HT1080 (cell line): ENCODE results near the gene DHH. TPM values are rescaled to one million over a fixed set of nuclear protein-coding genes. Genes with fewer than 3 reads are reported as not detected.
"Not testable (repeated sequence)": the region's sequence is repeated elsewhere in the genome, so short reads cannot be mapped to it uniquely, and the experiment has no call there.

Source experiments
- DNase-seq: peaks from one replicate; pipeline ENCODE4 v3.0.0-alpha.2; 2015; ENCODE audit warnings: low read depth
- polyA plus RNA-seq, 2 experiments: library from polyadenylated mRNA; depleted of rRNA; stranded (reverse); fragments of >200 nt; gene quantifications; 2 replicates each; pipeline ENCODE4 v1.2.3, GENCODE V29; 2015
- total RNA-seq: library from RNA; depleted of rRNA; stranded (reverse); fragments of >200 nt; shearing (Covaris generic); gene quantifications from 2 replicates; pipeline ENCODE4 v1.2.3, GENCODE V29; 2014; rRNA removed

The DHH gene
- total RNA-seq, result not detected in 2 replicates
- polyA plus RNA-seq (2015; cell fraction: cytosol; rRNA removed), result 0.03 and 0.13 TPM in 2 replicates
- polyA plus RNA-seq (2015; cell fraction: nucleus; rRNA removed), result 0.02 and 0.08 TPM in 2 replicates

DNA sequence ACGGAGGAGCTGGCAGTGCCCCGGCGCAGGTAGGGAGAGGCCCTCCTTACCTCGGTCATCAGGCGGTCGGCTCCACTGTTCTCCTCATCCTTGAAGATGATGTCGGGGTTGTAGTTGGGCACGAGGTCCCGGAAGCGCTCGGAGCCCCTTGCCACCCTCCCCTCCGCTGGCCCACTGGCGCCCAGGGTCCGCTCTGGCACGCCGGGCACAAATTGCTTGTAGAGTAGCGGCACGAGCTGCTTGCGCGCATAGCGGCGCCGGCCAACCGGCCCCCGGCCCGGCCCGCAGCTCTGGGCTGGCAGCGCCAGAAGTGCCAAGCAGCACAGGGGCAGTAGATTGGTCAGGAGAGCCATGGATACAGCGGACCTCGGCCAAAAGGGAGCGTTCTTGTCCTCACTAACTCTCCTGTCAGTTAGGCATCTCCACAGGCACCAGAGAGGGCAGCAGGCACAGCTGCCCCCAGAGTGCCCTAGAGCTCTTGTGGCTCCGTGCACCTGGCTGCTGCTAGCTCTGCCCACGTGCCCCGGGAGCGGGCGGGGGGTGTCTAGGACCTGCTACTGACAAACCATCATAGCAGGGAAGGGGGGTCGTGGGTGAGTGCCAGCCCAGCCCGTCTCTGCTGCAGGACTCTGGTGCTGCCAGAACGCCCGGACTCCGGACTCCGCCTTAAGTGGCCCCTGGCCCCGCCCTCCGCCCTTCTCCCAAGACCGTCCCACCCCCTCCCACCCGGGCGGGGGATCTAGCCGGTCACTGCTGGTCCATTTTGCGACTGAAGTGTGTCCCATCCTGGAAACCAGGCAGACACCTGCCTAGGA, at the start of gene DHH:
Gene DHH, minus strand, starts transcription at position 642 of the 815 bp plus-strand sequence. Its CDS starts 289 bp downstream, at position 353.
- DNase-seq, result no peak

DNA sequence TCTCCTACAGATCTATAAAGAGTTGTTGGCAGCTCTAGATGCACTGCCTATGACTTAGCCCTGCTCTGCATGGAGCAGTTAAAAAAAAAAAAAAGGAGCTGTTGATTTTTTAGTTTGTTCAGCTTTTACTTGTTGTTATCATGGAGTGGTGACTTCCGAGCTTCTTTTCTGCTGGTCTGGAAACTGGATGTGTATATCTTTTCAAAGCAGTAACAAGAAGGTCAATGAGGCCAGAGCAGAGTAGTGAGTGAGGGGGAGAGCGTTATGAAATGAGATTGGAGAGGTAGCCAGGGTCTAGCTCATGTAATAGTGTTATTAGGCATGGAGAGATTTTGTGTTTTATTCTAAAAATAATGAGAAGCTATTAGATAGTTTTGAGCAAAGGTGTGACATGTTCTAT, 49.8 kb upstream of the DHH start:
- DNase-seq, result no peak

DNA sequence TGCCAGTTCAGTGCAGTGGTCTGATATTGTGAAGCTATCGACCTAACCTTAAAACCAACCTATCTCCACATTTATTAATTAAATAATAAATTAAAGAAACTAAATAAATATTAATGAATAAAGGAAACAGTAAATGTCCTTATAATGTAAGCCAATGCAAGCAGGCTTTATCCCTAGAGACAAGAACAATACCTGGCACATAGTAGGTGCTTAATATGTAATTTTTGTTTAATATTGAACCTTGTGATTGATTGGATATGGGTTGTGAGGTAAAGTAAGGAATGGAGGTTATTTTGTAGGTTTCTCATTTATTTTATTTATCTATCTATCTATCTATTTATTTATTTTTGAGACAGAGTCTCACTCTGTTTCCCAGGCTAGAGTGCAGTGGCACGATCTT, 44.4 kb upstream of the DHH start:
- no peak for DNase-seq

DNA sequence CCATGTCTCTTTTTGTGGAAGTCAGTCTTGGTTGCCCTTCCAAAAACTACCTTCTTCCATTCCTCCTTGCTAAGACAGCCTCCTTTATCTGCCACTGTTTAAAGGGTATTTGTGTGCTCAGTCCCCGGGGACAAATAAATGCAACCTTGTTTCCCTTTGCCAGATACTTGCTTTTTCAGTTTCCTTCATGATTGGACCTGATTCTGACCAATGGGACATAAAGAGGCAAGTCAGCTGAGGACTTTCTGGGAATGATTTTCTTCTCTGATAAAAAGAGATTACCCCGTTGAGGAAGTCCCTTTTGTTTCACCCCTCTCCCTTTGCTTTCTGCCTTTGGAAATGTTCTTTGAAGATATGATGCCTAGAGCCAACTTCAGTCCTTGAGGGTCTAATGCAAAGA, 44.0 kb upstream of the DHH start:
- no peak for DNase-seq

DNA sequence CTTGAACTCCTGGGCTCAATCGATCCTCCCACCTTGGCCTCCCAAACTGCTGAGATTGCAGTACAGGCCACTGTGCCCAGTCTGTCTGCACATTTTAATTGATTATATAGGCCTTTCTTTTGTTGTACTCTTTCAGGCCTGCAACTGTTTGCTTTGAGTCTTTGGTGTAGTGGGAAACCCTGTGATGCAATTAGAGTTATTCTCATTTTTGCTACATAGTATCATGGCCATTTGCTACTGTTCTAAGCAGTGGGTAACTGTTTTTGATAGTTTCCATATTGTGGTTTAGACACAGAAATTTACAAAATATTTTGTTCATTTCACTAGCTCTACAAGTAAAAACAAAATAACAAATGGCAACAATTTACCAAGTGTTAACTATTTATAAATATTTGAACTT, 42.9 kb upstream of the DHH start:
- no peak for DNase-seq

DNA sequence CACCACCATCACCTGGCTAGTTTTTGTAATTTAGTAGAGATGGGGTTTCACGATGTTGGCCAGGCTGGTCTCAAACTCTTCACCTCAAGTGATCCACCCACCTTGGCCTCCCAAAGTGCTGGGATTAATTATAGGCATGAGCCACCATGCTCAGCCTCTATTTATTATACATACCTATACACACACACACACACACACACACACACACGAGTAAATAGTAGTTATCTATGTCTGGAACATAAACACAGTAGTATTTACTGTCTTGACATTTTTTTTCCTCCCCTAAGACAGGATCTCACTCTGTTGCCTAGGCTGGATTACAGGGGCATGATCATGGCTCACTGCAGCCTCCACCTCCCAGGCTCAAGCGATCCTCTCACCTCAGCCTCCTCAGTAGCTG, 42.4 kb upstream of the DHH start:
- not testable (repeated sequence) for DNase-seq

DNA sequence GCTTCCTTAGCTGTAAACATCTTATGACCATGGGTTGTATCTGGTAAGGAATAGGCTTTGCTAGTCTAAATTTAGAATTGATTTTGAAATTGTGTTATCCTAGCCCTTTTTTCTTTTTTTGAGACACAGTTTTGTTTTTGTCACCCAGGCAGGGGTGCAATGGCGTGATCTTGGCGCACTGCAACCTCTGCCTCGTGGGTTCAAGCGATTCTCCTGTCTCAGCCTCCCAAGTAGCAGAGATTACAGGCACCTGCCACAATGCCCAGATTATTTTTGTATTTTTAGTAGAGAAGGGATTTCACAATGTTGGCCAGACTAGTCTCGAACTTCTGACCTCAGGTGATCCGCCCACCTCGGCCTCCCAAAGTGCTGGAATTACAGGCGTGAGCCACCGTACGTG, 39.0 kb upstream of the DHH start:
- DNase-seq, result no peak

DNA sequence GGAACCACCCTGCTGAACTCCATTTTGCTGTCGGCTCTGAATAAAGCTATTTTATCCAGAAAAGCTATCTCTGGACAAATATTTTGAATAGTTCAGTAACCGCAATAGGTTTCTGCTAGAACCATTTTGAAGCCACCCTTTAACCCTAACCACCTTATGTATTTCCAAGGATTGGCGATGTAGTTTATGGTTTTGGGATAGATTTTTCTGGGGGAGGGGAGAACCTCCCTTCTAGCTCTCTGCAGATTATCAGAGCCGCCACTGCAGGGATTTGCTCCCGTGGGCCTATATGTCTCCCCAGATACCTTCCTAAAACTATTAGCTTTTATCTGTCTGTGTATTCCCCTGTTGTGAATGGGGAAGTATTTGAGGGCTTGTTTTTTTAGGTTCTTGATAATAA, 38.4 kb upstream of the DHH start:
- DNase-seq, result no peak

DNA sequence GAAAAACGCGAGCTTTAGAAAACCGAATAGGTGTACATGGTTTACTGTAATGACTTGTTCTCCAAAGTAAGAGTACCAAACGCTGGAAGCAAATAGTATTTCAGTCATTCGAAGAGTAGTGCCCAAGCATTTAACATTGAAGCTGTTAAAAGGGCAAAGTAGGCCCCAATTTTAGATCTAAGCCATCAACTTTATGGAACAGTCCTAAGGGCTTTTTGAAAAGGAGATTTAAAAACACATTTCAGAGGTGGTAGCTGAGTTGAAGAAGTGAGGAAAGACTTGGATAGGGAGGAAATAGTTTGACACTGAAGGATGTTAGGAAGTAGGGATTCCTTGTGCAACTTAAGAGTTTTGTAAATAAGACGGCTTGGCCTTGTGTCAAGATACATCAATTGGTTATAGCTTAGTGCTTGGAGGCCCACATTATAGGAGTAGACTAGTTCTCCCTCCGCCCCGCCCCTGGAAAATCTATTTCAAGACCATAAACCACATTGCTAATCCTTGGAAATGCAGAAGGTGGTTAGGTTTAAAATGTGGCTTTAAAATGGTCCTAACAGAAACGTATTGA, 37.4 kb upstream of the DHH start:
- peak; percentile 38 for DNase-seq

DNA sequence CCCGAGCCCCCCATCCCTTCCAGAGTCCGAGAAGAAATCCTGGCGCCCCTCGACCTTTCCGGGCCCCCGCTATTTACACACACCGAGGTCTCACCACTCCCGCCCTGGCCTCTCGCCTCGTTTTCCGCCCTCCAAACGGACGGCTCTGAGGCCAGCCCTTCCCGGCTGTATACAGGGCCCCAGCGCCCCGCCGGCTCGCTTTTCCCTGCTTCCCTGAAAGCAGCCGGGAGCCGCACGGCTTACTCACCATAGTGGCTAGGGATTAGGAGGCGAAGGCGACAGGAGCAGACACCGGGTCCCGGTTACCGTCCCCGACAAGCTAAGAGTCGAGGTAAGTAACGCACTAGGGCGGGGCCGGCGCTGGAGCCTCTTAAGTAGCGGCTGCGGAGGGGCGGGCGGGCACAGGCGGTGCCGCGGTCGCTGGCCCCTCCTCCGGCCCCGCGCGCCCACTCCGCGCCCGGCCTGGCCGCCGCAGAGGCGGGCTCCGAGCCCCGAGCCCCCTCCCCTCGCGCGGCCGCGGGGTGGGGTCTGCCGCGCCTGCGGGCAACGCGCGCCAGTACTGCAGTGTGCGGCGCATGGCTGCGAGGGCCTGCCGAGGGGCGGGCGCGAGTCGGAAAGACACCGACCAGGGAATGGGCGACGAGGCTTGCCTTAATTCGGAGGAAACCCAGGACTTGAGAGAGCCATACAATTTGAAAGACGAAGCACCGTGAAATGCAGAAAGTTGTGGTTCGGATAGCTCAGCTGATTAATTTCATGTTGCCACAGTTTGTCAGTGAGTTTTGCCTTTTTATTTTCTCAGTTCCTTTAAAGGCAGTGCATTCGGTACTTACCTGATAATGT, 36.7 kb upstream of the DHH start, which contains the start of gene TUBA1B:
Gene TUBA1B, minus strand, starts transcription at position 345 of the 843 bp plus-strand sequence. Its CDS starts 95 bp downstream, at position 250.
- peak; percentile 79 for DNase-seq

DNA sequence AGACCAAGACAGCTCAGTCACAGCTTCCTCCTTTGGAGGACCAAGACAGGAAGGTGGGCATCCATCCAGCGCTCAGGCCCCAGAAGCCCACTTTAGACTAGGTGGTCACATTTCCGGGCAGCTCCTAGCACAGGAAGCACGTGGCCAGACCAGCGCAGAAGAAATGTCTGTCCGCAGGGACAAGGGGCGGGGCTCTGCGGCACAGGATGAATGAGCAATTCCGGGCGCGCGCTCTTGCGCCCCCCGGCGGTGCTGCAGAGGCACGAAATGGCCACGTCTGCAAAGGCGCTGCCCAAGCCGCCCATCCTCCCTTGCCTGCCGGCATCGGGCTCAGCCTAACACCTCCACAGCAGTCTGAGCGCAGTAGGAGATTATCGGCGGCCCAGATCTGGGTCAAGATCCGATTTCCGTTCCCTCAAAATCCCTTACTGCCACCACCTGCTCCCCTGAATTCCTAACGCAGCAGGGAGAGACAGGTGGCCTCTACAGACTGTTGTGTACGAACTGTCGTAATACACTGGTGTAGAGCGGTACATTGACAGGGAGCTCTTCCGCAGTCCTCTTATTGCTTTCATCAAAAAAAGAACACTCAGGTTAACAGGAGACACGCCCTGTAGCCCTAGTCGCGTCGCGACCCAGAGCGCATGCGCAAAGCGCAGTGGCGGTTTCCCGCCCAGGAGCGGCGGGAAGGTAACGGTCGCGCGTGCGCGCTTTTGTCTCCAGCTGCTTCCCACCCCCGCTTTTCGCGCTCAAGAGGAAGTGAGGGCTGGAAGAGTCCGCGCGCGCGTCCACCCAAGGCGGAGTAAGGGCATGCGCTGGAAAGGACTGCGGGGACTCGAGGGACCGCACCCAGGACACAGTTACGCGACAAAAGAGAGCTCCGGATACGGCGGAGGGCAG, 35.8 kb upstream of the DHH start:
- peak; percentile 93 for DNase-seq

DNA sequence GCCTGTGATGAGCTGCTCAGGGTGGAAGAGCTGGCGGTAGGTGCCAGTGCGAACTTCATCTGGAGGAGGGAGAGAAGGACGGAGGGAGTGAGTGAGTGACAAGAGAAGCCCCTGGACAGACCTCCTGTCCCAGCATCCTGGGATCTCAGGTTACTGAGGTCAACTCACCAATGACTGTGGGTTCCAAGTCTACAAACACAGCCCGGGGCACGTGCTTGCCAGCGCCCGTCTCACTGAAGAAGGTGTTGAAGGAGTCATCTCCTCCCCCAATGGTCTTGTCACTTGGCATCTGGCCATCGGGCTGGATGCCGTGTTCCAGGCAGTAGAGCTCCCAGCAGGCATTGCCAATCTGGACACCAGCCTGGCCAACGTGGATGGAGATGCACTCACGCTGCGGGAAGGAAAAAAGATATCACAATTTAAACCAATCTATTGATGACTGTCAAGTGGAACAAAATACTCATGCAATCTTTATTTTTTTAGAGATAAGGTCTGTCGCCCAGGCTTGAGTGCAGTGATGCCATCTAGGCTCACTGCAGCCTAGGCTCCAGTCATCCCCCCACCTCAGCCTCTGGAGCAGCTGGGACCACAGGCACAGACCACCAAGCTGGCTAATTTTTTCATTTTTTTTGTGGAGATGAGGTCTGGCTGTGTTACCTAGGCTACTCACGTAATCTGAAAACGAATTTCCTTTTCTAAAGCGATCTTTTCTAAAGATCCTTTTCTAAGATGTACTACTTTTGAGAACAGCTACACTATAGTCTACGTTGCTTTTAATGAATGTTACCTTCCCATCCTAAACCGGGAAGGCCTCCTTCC, 34.9 kb upstream of the DHH start:
- no peak for DNase-seq

DNA sequence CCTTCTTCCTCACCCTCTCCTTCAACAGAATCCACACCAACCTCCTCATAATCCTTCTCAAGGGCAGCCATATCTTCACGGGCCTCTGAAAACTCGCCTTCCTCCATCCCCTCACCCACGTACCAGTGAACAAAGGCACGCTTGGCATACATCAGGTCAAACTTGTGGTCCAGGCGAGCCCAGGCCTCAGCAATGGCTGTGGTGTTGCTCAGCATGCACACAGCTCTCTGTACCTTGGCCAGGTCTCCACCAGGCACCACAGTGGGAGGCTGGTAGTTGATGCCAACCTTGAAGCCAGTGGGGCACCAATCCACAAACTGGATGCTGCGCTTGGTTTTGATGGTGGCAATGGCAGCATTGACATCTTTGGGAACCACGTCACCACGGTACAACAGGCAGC, 33.4 kb upstream of the DHH start:
- not testable (repeated sequence) for DNase-seq

DNA sequence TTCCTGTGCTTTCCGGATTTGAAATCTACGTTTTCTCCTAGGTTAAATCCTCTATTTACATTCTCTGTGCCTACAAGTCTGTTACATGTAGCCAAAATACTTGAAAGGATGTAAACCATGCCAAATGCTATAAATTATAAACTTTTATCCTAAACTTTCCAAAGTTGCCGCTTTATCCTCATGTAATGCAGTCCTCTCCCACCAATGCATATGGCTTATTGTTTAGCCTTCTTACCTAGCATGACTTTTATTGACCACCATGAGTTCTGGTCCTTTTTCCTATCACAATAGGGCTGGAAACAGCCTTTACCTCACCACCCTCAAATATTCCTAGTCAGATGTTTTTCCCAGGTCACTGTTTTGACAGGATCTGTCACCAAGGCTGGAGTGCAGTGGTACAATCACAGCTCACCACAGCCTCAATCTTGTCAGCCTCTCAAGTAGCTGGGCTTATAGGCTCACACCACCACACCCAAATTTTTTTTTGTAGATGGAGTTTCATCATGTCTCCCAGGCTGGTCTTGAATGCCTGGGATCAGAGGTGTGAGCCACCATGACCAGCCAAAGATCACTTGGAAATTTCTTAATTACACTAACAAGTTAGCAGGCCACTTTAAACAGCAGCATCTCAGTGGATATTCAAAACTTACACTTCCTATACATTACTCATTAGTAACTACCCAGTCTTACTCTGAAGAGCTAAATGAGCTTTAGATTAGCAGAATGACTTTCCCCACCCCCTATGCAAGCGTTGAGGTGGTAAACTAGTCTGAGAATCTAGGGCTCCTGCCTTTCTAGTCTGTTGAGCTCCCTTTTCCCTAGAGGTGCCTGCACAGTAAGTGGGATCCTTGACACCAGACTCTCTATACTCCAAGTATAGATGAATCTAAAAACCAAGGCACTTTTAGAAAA, 32.5 kb upstream of the DHH start:
- peak; percentile 48 for DNase-seq

DNA sequence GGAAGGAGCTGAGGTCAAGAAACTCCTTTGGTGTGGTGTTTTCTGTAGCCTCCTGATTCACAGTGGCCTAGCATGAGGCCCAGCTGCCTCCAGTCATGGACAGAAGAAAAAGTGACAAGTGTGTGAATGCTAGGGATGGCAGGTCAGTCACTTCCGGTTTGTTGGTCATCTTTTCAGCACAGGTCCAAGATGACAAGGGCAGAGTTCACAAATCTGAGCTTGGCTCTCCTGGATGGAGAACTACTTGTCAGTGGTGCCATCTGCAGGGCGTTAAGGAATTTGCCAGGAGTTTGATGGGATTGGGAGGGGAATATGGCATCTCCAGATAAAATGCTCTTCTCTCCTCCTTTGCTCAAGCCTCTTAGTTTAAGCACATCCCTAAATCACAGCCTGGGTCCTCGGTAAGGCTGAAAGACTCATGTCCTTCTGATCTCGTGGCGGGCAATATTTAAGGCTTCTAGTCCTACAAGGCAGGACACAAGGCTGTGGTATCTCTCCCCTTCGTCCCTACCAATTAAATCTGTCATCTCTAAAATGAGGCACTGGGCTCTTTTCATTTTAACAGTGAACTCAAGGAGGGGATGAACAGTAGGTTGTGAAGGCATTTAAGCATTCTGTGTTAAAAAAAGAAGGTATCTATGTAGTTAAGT, 26.6 kb upstream of the DHH start:
- peak; percentile 67 for DNase-seq

DNA sequence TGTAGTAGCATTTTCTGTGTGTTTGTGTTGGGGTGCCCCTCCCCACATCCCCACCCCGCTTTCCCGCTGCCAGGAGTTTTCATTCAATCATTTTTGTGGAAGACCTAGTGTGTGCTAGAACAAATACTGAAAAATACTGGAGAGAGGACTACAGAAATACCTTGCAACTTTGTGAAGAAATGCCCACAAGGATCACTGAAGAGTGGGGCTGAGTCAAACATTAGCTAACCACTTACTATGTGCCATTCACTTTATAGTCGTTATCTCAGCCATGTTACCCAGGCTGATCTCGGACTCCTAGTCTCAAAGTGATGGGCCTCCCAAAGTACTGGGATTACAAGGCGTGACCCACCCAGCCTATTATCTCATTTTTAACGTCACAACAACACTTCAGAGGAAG, 16.6 kb upstream of the DHH start:
- DNase-seq, result no peak

DNA sequence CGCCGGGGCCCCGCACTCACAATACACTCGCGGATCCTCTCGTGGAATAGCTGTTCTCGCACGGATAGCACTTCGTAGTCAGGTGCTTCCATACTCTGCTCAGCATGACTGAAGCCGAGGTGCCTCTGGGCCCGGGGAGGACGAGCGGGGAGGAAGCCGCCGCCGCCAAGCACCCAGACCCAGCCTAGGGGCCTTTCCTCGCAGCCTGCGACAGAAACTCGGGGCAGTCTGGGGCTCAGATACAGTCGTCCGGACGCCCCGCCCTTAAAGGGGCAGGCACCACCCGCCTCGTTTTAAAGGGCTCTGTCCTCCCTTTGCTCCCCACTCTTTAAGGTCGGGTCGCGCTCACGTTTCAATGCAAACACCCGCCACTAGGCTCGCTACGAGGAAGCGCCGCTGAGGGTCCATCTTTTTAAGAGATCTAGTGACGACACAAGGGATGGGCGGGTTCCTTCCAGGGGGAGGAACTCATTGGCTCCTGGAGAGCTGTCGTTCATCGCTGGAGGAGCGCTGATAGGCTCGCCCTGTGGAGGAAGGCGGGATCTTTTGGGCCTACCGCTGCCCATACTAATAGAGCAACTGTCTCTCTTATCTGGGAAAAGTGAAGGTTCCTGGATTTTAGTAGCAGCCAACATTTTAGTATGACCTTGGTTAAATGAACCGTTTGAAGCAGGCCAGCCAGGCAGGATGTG, 16.0 kb upstream of the DHH start, which contains the start of gene LMBR1L:
Gene LMBR1L, minus strand, starts transcription at position 384 of the 692 bp plus-strand sequence. Its CDS starts 292 bp downstream, at position 92.
- peak; percentile 98 for DNase-seq
